ENCODE results near the gene C16orf96. TPM values are rescaled to one million over a fixed set of nuclear protein-coding genes. Genes with fewer than 3 reads are reported as not detected.

C16orf96 gene
- total and polyA plus RNA-seq, 2 of the 13 experiments (the other 11 are each of a cell fraction or from before 2014, with no cell fraction given) = 0.03 TPM; not detected in 1

DNA sequence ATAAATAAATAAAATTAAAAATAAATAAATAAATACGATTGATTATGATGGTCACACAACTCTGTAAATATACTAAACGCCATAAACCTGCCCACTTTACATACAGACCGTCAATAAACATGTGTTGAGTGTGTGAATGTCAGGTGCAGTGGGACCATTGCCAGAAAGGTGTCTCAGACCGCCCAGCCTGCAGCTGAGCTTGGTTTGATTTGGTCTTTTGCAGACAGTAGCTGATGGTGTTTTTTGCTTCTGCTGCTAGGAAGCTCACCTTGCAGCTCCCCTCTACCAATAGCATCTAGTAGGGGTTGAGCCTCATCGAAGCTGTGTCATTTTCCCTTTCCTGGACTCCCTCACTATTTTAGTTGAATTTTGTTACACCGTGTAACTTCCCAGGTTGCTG lies 35.1 kb downstream of the C16orf96 start:
- 36% methylated on average over 6 of the region's 6 CpGs for WGBS (ENCODE audit: low lambda C conversion rate)
- DNase-seq (ENCODE audit: low spot score) (no peak), FAIRE-seq (no peak), ATAC-seq (no peak)
- no peak overlapping the region for H3K9ac ChIP-seq (ENCODE audit: insufficient read depth, low read depth, low read length)
- BruUV-seq (replicated peaks) = no TSS peak
- H3K36me3 ChIP-seq (replicated peaks in 1 of 2; ENCODE audit: control insufficient read depth in 1 of 2, insufficient read depth in 2 of 2, low read length in 2 of 2) = no peaks in the 10 kb centered on the region
- H3K9me3 ChIP-seq (ENCODE audit: low read length) = peaks cover 8% of the 10 kb centered on the region
- intact Hi-C loops (cut with micrococcal nuclease; ENCODE audit: unreplicated experiment) (no loop called here), in situ Hi-C loops (cut with HindIII; ENCODE audit: extremely low pct_ligation_motif_present, low pct_unique_long_range_greater_than_20kb) (no loop called here)
- H3K4me2 ChIP-seq (ENCODE audit: low read depth, low read length) = no peak overlapping the region
- peaks cover 8 to 47% of the 10 kb centered on the region in 2 experiments for H3K27me3 ChIP-seq (ENCODE audit: control insufficient read depth in 1 of 2, insufficient read depth in 2 of 2, low read length in 2 of 2)
- H2AFZ ChIP-seq (ENCODE audit: low read length) = no peak overlapping the region
- H3K79me2 ChIP-seq (ENCODE audit: insufficient read depth, low read length) = no peaks in the 10 kb centered on the region
- no peaks in the 10 kb centered on the region for H4K20me1 ChIP-seq (ENCODE audit: insufficient read depth, low read length)
- no peak overlapping the region for H3K4me3 ChIP-seq (replicated peaks in 1 of 3; ENCODE audit: insufficient read depth in 1 of 3, low read depth in 2 of 3, low read length in 3 of 3)
- TF ChIP-seq CC2D1A (CRISPR knock-in tag; IDR thresholded peaks at IDR 0.05) (no peak), ZNF34 (CRISPR knock-in tag; IDR thresholded peaks at IDR 0.05; ENCODE audit: borderline replicate concordance) (no peak), BCL3 (CRISPR knock-in tag; IDR thresholded peaks at IDR 0.05) (no peak), ZNF331 (CRISPR knock-in tag; IDR thresholded peaks at IDR 0.05) (no peak)
- H3K27ac ChIP-seq (ENCODE audit: extremely low read length, insufficient read depth, low read length) = no peak overlapping the region
- POLR2A ChIA-PET = interaction anchor here (1.3 kb wide), 1 partner anchor 52 kb away, joined by 3 read pairs; the partner anchor contains the start of gene CDIP1
- CTCF ChIA-PET (ENCODE audit: low intra/inter-chr PET ratio, low total read pairs) = no interaction called here
- peaks cover 20% of the 10 kb centered on the region for H3K4me1 ChIP-seq (ENCODE audit: insufficient read depth, low read length)

DNA sequence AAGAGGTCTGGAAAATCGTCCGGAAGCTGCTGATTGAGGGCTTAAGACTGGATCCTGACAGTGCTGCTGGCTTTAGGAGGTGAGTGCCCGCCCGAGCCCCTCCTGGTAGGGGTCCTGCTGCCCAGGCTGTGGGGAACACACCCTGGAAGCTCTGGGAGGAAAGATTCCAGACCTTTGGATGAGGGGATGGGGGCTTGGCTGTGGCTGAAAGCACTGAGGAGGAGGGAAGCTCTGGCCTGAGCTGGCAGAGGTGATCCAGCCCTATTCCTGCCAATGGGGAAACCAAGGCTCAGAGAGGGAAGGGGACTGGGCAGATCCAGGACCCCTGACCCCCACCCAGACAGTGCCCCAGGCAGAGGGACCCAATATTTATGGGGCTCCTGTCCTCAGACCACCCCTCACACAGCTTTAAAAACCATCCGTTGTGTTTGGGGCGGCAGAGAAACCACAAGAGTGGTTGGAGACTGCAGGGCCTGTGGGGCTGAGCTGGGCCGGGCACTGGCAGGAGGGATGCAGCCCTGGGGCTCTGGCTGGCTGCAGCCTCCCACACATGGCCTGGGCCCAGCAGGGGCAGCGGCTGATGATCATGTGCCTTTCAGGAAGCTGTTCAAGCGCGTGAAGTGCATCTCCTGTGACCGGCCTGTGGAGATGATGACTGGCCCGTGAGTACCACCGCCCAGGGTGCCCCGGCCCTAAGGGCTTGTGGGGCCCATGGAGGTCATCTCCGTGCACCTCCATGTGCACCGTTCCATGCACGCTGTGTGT lies 35.7 kb downstream of the C16orf96 start:
- peaks cover 5 to 45% of the 10 kb centered on the region in 2 experiments for H3K27me3 ChIP-seq (ENCODE audit: control insufficient read depth in 1 of 2, insufficient read depth in 2 of 2, low read length in 2 of 2)
- WGBS (ENCODE audit: low lambda C conversion rate) = 32% methylated on average over 9 of the region's 17 CpGs
- H3K9me3 ChIP-seq (ENCODE audit: low read length) = peaks cover 8% of the 10 kb centered on the region
- no peaks in the 10 kb centered on the region for H3K79me2 ChIP-seq (ENCODE audit: insufficient read depth, low read length)
- ChIA-PET POLR2A (interaction anchor here (1.3 kb wide), 1 partner anchor 53 kb away, joined by 3 read pairs; the partner anchor contains the start of gene CDIP1), CTCF (ENCODE audit: low intra/inter-chr PET ratio, low total read pairs) (no interaction called here)
- no peak overlapping the region for H3K4me2 ChIP-seq (ENCODE audit: low read depth, low read length)
- no peak overlapping the region for H3K27ac ChIP-seq (ENCODE audit: extremely low read length, insufficient read depth, low read length)
- ATAC-seq = 0 out of 3 replicates have a peak, but pooled peaks have one; percentile 15
- in situ Hi-C loops (cut with HindIII; ENCODE audit: extremely low pct_ligation_motif_present, low pct_unique_long_range_greater_than_20kb) = no loop called here
- no TSS peak for BruUV-seq (replicated peaks)
- H2AFZ ChIP-seq (ENCODE audit: low read length) = no peak overlapping the region
- no peak overlapping the region for H3K9ac ChIP-seq (ENCODE audit: insufficient read depth, low read depth, low read length)
- FAIRE-seq = no peak
- H3K4me1 ChIP-seq (ENCODE audit: insufficient read depth, low read length) = peaks cover 13% of the 10 kb centered on the region
- no peak for TF ChIP-seq ZNF674 (CRISPR knock-in tag; IDR thresholded peaks at IDR 0.05; ENCODE audit: low read depth)
- no peak for TF ChIP-seq ZFYVE20 (CRISPR knock-in tag; IDR thresholded peaks at IDR 0.05; ENCODE audit: borderline replicate concordance, low read depth)
- no peak for TF ChIP-seq ZNF788 (CRISPR knock-in tag; IDR thresholded peaks at IDR 0.05; ENCODE audit: borderline replicate concordance)
- no peak for TF ChIP-seq ASH2L (IDR thresholded peaks at IDR 0.05; ENCODE audit: insufficient read length, low read depth, low read length)
- TF ChIP-seq PAF1 (CRISPR knock-in tag; IDR thresholded peaks at IDR 0.05) = no peak
- TF ChIP-seq MIXL1 (CRISPR knock-in tag; IDR thresholded peaks at IDR 0.05) = no peak
- TF ChIP-seq, protein P1, sequence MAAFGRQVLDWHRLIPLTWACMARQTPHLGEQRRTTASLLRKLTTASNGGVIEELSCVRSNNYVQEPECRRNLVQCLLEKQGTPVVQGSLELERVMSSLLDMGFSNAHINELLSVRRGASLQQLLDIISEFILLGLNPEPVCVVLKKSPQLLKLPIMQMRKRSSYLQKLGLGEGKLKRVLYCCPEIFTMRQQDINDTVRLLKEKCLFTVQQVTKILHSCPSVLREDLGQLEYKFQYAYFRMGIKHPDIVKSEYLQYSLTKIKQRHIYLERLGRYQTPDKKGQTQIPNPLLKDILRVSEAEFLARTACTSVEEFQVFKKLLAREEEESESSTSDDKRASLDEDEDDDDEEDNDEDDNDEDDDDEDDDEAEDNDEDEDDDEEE (CRISPR knock-in tag; IDR thresholded peaks at IDR 0.05) = no peak
- TF ChIP-seq RARA (CRISPR knock-in tag; IDR thresholded peaks at IDR 0.05) = no peak
- no peak for TF ChIP-seq SRF (IDR thresholded peaks at IDR 0.05; ENCODE audit: low read depth, low read length)
- TF ChIP-seq RFXAP (CRISPR knock-in tag; IDR thresholded peaks at IDR 0.05; ENCODE audit: borderline replicate concordance) = no peak
- TF ChIP-seq SNRNP70 (IDR thresholded peaks at IDR 0.05; ENCODE audit: low read depth, low read length) = no peak
- TF ChIP-seq ZFAT (CRISPR knock-in tag; conservative IDR thresholded peaks at IDR 0.05) = no peak
- intact Hi-C loops (cut with micrococcal nuclease; ENCODE audit: unreplicated experiment) = no loop called here
- no peaks in the 10 kb centered on the region for H4K20me1 ChIP-seq (ENCODE audit: insufficient read depth, low read length)
- no peak overlapping the region for H3K4me3 ChIP-seq (replicated peaks in 1 of 3; ENCODE audit: insufficient read depth in 1 of 3, low read depth in 2 of 3, low read length in 3 of 3)
- DNase-seq (ENCODE audit: low spot score) = no peak
- no peaks in the 10 kb centered on the region for H3K36me3 ChIP-seq (replicated peaks in 1 of 2; ENCODE audit: control insufficient read depth in 1 of 2, insufficient read depth in 2 of 2, low read length in 2 of 2)

Data from HepG2 (cell line).